PC-3 (cell line): Measurements from ENCODE around the gene TMEM14A. TPM values are rescaled to one million over a fixed set of nuclear protein-coding genes. Genes with fewer than 3 reads are reported as not detected.
"Not testable (repeated sequence)": the region's sequence is repeated elsewhere in the genome, so short reads cannot be mapped to it uniquely, and the experiment has no call there.

ENCODE experiments used
- ATAC-seq: fragments of 200-7000 bp; cut with Tn5 transposase; 2 replicates; pipeline ENCODE4 v1.9.1; 2020; ENCODE audit warnings: mild to moderate bottlenecking, moderate library complexity
- BruUV-seq: library from RNA; stranded (reverse); fragments of 400-500 nt; replicated peaks from 2 replicates; lab custom pipeline; 2021; lab: Mats Ljungman, UMichigan
- CTCF ChIA-PET: fragments of 300-600 bp; sonication (Branson Sonifier 250); formaldehyde crosslinking; loops from one replicate; lab custom pipeline; 2022; ENCODE audit warnings: antibody characterized with exemption; lab: Charles Lee
- POLR2A ChIA-PET: fragments of 300-600 bp; sonication (Branson Sonifier 250); formaldehyde crosslinking; loops from one replicate; lab custom pipeline; 2022; ENCODE audit warnings: antibody characterized with exemption; ENCODE audit not compliant: unreplicated experiment; lab: Charles Lee
- DNase-seq: peaks from one replicate; pipeline ENCODE4 v3.0.0-alpha.2; 2015
- H2AFZ ChIP-seq: fragments of 300-600 bp; sonication (generic); 2 replicates; pipeline ENCODE4 v1.6.0; 2016; ENCODE audit warnings: antibody characterized with exemption, low read length
- H3F3A ChIP-seq: fragments of 300-600 bp; sonication (generic); one replicate; pipeline ENCODE4 v1.6.0; 2017; ENCODE audit warnings: antibody characterized with exemption, low read length, control low read depth, mild to moderate bottlenecking; ENCODE audit not compliant: unreplicated experiment
- H3K27ac ChIP-seq: fragments of 300-600 bp; sonication (generic); 2 replicates; pipeline ENCODE4 v1.5.1; 2016; ENCODE audit warnings: mild to moderate bottlenecking, low read length
- H3K27me3 ChIP-seq: fragments of 300-600 bp; sonication (generic); 2 replicates; pipeline ENCODE4 v1.6.1; 2016; ENCODE audit warnings: low read length, mixed read lengths
- H3K36me3 ChIP-seq: fragments of 300-600 bp; sonication (generic); 2 replicates; pipeline ENCODE4 v1.6.1; 2016; ENCODE audit warnings: low read depth, mixed run types, low read length, mixed read lengths
- H3K4me1 ChIP-seq: fragments of 300-600 bp; sonication (generic); 2 replicates; pipeline ENCODE4 v1.5.1; 2016; ENCODE audit warnings: low read length; ENCODE audit not compliant: insufficient read depth
- H3K4me2 ChIP-seq: fragments of 300-600 bp; sonication (generic); 2 replicates; pipeline ENCODE4 v1.6.0; 2016; ENCODE audit warnings: low read length
- H3K4me3 ChIP-seq: fragments of 300-600 bp; sonication (generic); 2 replicates; pipeline ENCODE4 v1.5.1; 2016; ENCODE audit warnings: mild to moderate bottlenecking, low read length, mixed read lengths
- H3K79me2 ChIP-seq: fragments of 300-600 bp; sonication (generic); 2 replicates; pipeline ENCODE4 v1.6.1; 2017; ENCODE audit warnings: low read length, mixed read lengths
- H3K9ac ChIP-seq: fragments of 300-600 bp; sonication (generic); 2 replicates; pipeline ENCODE4 v1.6.0; 2016; ENCODE audit warnings: mild to moderate bottlenecking, low read length
- H3K9me2 ChIP-seq: fragments of 300-600 bp; sonication (generic); replicated peaks from 2 replicates; pipeline ENCODE4 v1.6.1; 2016; ENCODE audit warnings: mixed run types, low read length, mixed read lengths
- H3K9me3 ChIP-seq: fragments of 300-600 bp; sonication (generic); 2 replicates; pipeline ENCODE4 v1.6.1; 2016; ENCODE audit warnings: low read length, mixed read lengths
- H4K20me1 ChIP-seq: fragments of 300-600 bp; sonication (generic); 2 replicates; pipeline ENCODE4 v1.6.1; 2016; ENCODE audit warnings: low read length, mixed read lengths
- EZH2 ChIP-seq: fragments of 300-600 bp; sonication (generic); IDR thresholded peaks from one replicate; pipeline ENCODE4 v1.6.1; 2017; ENCODE audit warnings: antibody characterized with exemption, mild to moderate bottlenecking, low read length; ENCODE audit not compliant: unreplicated experiment
- EZH2phosphoT487 ChIP-seq: fragments of 300-600 bp; sonication (generic); IDR thresholded peaks from 2 replicates; pipeline ENCODE4 v1.6.1; 2018; ENCODE audit warnings: mild to moderate bottlenecking, antibody characterized with exemption, low read length, borderline replicate concordance
- intact Hi-C: fragments of 100-400 bp; cut with micrococcal nuclease; formaldehyde crosslinking; loops from 2 replicates; pipeline ENCODE4 v1.9.0; 2023
- total RNA-seq: library from RNA; depleted of rRNA; stranded (reverse); fragments of >200 nt; gene quantifications from 2 replicates; pipeline ENCODE4 v1.2.3, GENCODE V29; 2014
- TF ChIP-seq, protein P1 (sequence below): fragments of 300-600 bp; sonication (generic); conservative IDR thresholded peaks from 2 replicates; pipeline ENCODE4 v1.5.1; 2017; ENCODE audit warnings: antibody characterized with exemption, low read depth, mild to moderate bottlenecking, low read length

Gene TMEM14A
- total RNA-seq, 1 experiment from 2014 or later: 65.4 TPM

DNA sequence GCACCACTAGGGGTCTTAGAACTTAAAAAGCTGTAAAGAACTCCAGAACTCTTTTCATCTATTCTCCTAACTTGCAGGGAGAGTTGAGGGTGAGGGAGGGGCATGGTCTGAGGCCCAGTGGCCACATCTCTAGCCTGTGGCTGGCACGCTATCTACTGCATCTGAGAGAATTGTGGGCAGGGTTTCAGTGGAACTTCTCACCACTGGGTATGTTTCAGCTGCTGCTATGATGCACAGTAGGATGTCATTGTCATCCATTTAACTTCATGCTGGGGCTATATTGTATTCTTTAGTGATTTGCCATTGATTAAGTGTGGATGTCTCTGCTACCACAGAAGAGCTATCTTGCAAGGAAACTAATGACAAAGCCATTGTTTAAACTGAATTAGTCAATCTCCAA lies 4.5 kb downstream of the TMEM14A start:
- Histone ChIP-seq H3K4me2 (no peak overlapping the region), H3K4me1 (peaks cover 26% of the 10 kb centered on the region), H2AFZ (no peak overlapping the region), H3K27me3 (no peaks in the 10 kb centered on the region), H3K36me3 (peaks cover 6% of the 10 kb centered on the region; the same call in 1 of the 2 replicates), H3K27ac (no peak overlapping the region), H3K79me2 (peaks cover 45% of the 10 kb centered on the region), H3F3A (no peaks in the 10 kb centered on the region), H3K9ac (no peak overlapping the region), H3K9me3 (no peaks in the 10 kb centered on the region), H4K20me1 (no peaks in the 10 kb centered on the region), H3K9me2 (no peaks in the 10 kb centered on the region), H3K4me3 (no peak overlapping the region)
- no peak for ATAC-seq
- TF ChIP-seq, protein P1, sequence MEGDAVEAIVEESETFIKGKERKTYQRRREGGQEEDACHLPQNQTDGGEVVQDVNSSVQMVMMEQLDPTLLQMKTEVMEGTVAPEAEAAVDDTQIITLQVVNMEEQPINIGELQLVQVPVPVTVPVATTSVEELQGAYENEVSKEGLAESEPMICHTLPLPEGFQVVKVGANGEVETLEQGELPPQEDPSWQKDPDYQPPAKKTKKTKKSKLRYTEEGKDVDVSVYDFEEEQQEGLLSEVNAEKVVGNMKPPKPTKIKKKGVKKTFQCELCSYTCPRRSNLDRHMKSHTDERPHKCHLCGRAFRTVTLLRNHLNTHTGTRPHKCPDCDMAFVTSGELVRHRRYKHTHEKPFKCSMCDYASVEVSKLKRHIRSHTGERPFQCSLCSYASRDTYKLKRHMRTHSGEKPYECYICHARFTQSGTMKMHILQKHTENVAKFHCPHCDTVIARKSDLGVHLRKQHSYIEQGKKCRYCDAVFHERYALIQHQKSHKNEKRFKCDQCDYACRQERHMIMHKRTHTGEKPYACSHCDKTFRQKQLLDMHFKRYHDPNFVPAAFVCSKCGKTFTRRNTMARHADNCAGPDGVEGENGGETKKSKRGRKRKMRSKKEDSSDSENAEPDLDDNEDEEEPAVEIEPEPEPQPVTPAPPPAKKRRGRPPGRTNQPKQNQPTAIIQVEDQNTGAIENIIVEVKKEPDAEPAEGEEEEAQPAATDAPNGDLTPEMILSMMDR: no peak
- TF ChIP-seq EZH2phosphoT487 (no peak), EZH2 (no peak)
- BruUV-seq: no TSS peak
- DNase-seq: no peak
- ChIA-PET CTCF (interaction anchor here (0.6 kb wide), 1 partner anchor 268 kb away, joined by 14 read pairs; no protein-coding TSS in a partner anchor), POLR2A (no interaction called here)
- intact Hi-C loops: no loop called here

DNA sequence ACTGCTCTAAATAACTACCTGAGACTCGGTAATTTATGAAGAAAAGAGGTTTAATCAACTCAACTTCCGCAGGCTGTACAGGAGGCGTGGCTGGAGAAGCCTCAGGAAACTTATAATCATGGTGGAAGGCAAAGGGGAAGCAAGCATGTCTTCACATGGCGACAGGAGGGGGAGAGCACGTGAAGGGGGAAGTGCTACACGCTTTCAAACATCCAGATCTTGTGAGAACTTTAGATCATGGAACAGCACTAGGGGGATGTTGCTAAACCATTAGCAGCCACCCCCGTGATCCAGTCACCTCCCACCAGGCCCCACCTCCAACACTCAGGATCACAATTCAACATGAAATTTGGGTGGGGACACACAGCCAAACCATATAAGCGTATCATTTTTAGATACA lies 5.7 kb downstream of the TMEM14A start:
- H2AFZ ChIP-seq, BruUV-seq, H3K9me3 ChIP-seq, ATAC-seq, H3K9me2 ChIP-seq, CTCF ChIA-PET, H3K27me3 ChIP-seq, DNase-seq, H3K27ac ChIP-seq, H3K4me3 ChIP-seq, POLR2A ChIA-PET, H3K4me2 ChIP-seq, H4K20me1 ChIP-seq, H3K9ac ChIP-seq, H3F3A ChIP-seq, intact Hi-C loops, H3K36me3 ChIP-seq: not testable (repeated sequence)
- peaks cover 18% of the 10 kb centered on the region for H3K4me1 ChIP-seq
- peaks cover 39% of the 10 kb centered on the region for H3K79me2 ChIP-seq

DNA sequence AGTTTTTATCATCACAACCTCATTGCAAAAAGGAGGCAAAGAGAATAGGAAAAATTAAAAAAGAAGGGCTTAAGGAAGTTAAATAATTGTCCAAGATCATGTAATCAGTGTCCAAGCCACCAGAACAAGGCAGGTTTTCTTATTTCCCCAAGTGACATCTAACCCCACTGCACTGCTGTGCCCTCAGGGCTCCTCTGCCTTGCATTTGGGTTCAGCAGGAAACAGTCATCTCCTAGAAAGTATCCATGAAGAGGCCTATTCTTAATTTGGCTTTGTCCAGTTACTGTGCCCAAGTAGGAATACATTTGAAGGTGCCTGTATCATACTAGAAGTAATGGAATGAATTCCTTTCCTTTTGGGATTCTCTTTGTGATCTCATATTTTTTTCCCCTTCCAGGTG lies 10.5 kb downstream of the TMEM14A start:
- CTCF ChIA-PET: no interaction called here

More for the DNA sequence above, 10.5 kb downstream of the TMEM14A start:
- Histone ChIP-seq H3K9ac (no peak overlapping the region), H3K36me3 (peaks cover 23% of the 10 kb centered on the region; the same call in 1 of the 2 replicates), H3K9me2 (no peaks in the 10 kb centered on the region), H3F3A (no peaks in the 10 kb centered on the region), H3K79me2 (no peaks in the 10 kb centered on the region), H3K9me3 (no peaks in the 10 kb centered on the region), H3K27me3 (no peaks in the 10 kb centered on the region), H2AFZ (no peak overlapping the region), H3K4me2 (no peak overlapping the region), H3K4me3 (no peak overlapping the region), H4K20me1 (no peaks in the 10 kb centered on the region), H3K27ac (no peak overlapping the region), H3K4me1 (no peaks in the 10 kb centered on the region)
- BruUV-seq: no TSS peak
- intact Hi-C loops: no loop called here
- DNase-seq (no peak), ATAC-seq (no peak)
- POLR2A ChIA-PET: no interaction called here
- TF ChIP-seq EZH2: no peak
- no peak for TF ChIP-seq EZH2phosphoT487
- TF ChIP-seq, protein P1: no peak
